GM12878 (cell line): ENCODE measurements around the gene C20orf144.

Experiments used
- FOS ChIP-seq: IDR thresholded peaks from 3 replicates; pipeline ENCODE4 v1.6.1; 2011; ENCODE audit warnings: borderline replicate concordance; ENCODE audit not compliant: insufficient read length; ENCODE audit errors: extremely low read depth
- RCOR1 ChIP-seq: conservative IDR thresholded peaks from 2 replicates; pipeline ENCODE4 v1.6.1; 2012; ENCODE audit warnings: low read depth, low read length, improper control_type of control experiment

DNA sequence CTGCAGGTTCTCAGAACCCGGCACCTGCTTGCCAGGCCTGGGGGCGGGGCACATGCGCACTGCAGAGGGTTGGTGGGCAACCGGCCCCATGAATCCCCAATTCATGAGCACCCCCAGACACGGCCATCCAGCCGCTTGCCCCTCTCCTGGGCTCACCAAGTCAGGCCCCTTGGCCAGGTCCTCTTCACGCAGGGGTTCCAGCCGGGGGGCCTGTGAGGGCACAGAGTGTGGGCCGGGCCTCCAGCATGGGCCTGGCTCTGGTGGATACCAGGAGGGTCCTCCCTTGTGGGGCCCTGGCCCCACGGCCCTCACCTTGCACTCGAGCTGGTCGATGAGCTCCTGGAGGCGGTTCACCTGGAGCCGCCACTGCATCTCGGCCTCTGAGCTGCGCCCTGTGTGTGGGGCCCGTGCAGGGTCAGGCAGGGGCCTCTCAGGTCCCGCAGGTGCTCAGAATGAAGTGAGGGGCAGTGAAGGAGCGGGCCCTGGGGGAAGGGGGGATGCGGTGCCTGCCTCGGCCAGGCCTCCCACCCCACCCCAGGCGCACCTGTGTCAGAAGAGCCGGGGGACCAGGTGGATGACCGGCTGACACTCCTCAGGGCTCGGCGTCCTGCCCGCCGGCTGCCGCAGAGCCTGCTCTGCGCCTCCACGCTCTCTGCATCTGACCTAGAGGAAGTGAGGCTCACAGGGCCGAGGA is 2.6 kb upstream of the C20orf144 start:
- TF ChIP-seq FOS (no peak), RCOR1 (no peak)
